ENCODE measurements around the gene AK8. TPM values are rescaled to one million over a fixed set of nuclear protein-coding genes. Genes with fewer than 3 reads are reported as not detected.

AK8 gene
- total and polyA plus RNA-seq, 9 donors = 0.36 to 9.8 (median 1.6) TPM

- peaks cover 0 to 2% of the 10 kb centered on the region in 2 donors for H3K9me3 ChIP-seq
- 93 to 94% (median 93%) methylated on average over 6 of the region's 6 CpGs for WGBS, 3 donors
- intact Hi-C loops (cut with DNase I) = no loop called here
- TF ChIP-seq POLR2A (IDR thresholded peaks at IDR 0.05) = no peak
- no peak for TF ChIP-seq EP300 (IDR thresholded peaks at IDR 0.05)
- TF ChIP-seq, protein P1, sequence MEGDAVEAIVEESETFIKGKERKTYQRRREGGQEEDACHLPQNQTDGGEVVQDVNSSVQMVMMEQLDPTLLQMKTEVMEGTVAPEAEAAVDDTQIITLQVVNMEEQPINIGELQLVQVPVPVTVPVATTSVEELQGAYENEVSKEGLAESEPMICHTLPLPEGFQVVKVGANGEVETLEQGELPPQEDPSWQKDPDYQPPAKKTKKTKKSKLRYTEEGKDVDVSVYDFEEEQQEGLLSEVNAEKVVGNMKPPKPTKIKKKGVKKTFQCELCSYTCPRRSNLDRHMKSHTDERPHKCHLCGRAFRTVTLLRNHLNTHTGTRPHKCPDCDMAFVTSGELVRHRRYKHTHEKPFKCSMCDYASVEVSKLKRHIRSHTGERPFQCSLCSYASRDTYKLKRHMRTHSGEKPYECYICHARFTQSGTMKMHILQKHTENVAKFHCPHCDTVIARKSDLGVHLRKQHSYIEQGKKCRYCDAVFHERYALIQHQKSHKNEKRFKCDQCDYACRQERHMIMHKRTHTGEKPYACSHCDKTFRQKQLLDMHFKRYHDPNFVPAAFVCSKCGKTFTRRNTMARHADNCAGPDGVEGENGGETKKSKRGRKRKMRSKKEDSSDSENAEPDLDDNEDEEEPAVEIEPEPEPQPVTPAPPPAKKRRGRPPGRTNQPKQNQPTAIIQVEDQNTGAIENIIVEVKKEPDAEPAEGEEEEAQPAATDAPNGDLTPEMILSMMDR (IDR thresholded peaks at IDR 0.05) = no peak
- H3K27ac ChIP-seq = no peak overlapping the region
- H3K36me3 ChIP-seq = no peaks in the 10 kb centered on the region
- H3K27me3 ChIP-seq = no peaks in the 10 kb centered on the region
- DNase-seq = no peak
- H3K4me1 ChIP-seq (ENCODE audit: insufficient read depth) = no peaks in the 10 kb centered on the region
- no peak overlapping the region for H3K4me3 ChIP-seq
These were observed 66.1 kb downstream of the AK8 start for GRCh38 chr9:132811985-132812384.

DNA sequence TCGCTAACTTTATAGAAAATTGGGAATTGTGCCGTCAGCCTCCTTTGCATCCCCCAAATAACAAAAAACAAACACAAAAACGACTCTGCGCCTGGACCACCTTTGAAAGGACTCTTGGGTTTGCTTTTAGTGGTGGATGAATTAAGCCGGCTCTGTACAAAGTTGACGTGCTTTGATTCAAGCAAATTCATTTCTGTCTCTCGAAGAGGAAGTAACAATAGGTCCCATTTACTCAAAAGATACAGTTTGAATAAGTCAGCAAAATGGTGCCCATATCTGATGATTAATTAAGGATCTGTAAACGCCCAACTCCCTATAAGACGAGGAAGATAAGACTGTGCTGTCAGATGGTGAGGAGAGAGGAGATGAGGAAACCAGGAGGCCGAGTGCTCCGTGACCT, 67.8 kb downstream of the AK8 start:
- H3K4me3 ChIP-seq = no peak overlapping the region
- WGBS, 3 donors = 81 to 87% (median 85%) methylated on average over 11 of the region's 11 CpGs
- intact Hi-C loops (cut with DNase I) = no loop called here

DNA sequence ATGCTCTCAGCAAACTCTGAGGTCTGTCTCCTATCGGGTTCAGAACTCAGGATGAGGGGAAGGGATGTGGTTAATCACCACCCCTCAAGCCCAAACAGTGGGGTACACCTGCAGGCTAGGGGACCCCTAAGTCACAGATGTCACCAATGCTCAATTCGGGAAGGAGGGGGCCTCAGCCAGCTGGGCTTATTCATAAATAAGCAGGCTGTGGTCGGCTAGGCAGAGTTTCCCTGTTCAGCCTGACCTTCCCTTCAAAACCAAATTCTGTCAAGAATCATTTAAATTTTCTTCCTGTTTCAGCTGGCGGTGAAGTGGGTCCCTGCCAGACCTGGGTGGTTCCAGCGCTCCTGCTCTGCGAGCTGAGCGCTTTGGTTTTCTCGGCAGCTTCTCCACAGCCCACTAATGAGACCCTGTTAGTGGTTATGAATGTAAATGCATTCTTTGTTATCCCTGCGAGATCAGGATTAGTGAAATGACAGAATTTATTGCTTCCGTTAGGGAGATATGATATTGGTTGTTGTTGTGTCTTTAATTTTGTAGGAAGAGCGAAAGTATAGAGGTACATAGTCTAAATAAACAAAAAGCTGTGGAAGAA, 68.3 kb downstream of the AK8 start:
- TF ChIP-seq EP300 (IDR thresholded peaks at IDR 0.05) = no peak
- TF ChIP-seq POLR2A (IDR thresholded peaks at IDR 0.05) = no peak
- TF ChIP-seq, protein P1 (IDR thresholded peaks at IDR 0.05) = no peak
- intact Hi-C loops (cut with DNase I) = loop anchor here in 1 of 4 donors (10.0 kb wide), 2 partner anchors 95 to 395 kb away; partner anchors contain the start of gene CFAP77
- Histone ChIP-seq H3K27ac (no peak overlapping the region), H3K9me3 (no peaks in the 10 kb centered on the region), H3K36me3 (no peaks in the 10 kb centered on the region), H3K27me3 (no peaks in the 10 kb centered on the region), H3K4me3 (no peak overlapping the region), H3K4me1 (ENCODE audit: insufficient read depth) (no peaks in the 10 kb centered on the region)
- no peak for DNase-seq
- WGBS, 3 donors = 72 to 78% (median 77%) methylated on average over 11 of the region's 11 CpGs

More for the DNA sequence above, 67.8 kb downstream of the AK8 start:
- Histone ChIP-seq H3K27me3 (no peaks in the 10 kb centered on the region), H3K27ac (no peak overlapping the region), H3K4me1 (ENCODE audit: insufficient read depth) (no peaks in the 10 kb centered on the region), H3K9me3 (no peaks in the 10 kb centered on the region), H3K36me3 (no peaks in the 10 kb centered on the region)
- TF ChIP-seq, protein P1 (IDR thresholded peaks at IDR 0.05) = no peak
- TF ChIP-seq EP300 (IDR thresholded peaks at IDR 0.05) (no peak), POLR2A (IDR thresholded peaks at IDR 0.05) (no peak)
- no peak for DNase-seq

DNA sequence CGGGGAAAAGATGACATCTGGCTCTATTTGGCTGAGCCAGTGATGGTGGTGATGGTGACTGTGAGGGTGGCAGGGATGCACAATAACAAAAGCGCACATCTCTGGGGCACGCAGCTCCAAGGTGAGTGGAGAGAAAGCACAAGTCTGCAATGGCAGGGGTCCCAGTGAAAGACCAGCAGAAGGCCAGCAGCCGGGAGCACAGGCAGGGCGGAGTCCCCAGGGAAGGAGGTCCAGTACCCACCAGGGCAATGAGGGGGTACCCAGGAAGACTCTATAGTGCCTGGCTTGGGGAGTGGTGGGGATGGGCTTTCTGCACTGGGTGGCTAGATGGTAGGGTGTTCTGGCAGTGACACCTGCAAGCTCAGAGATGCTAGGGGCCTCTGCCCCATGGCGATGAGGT, 69.4 kb downstream of the AK8 start:
- intact Hi-C loops (cut with DNase I) = loop anchor here in 1 of 4 donors (10.0 kb wide), 2 partner anchors 96 to 394 kb away; partner anchors contain the start of gene CFAP77
- TF ChIP-seq POLR2A (IDR thresholded peaks at IDR 0.05) (no peak), EP300 (IDR thresholded peaks at IDR 0.05) (no peak)
- TF ChIP-seq, protein P1 (IDR thresholded peaks at IDR 0.05) = no peak

More for the DNA sequence above, 69.4 kb downstream of the AK8 start:
- Histone ChIP-seq H3K9me3 (no peaks in the 10 kb centered on the region), H3K27me3 (no peaks in the 10 kb centered on the region), H3K4me3 (no peak overlapping the region), H3K4me1 (ENCODE audit: insufficient read depth) (no peaks in the 10 kb centered on the region), H3K27ac (no peak overlapping the region), H3K36me3 (no peaks in the 10 kb centered on the region)
- WGBS, 3 donors = 82 to 87% (median 85%) methylated on average over 6 of the region's 6 CpGs
- DNase-seq = no peak

Data from ovary (tissue), 9 donors.